A673 (cell line): ENCODE results near the gene MARK2. TPM values are rescaled to one million over a fixed set of nuclear protein-coding genes. Genes with fewer than 3 reads are reported as not detected.

Experiments used
- BruUV-seq: library from RNA; stranded (reverse); fragments of 400-500 nt; replicated peaks from 2 replicates; lab custom pipeline; 2021; lab: Mats Ljungman, UMichigan
- CTCF ChIA-PET: fragments of 300-600 bp; sonication (Branson Sonifier 250); formaldehyde crosslinking; loops from one replicate; lab custom pipeline; 2022; ENCODE audit warnings: antibody characterized with exemption; lab: Charles Lee
- POLR2A ChIA-PET: fragments of 300-600 bp; sonication (Branson Sonifier 250); formaldehyde crosslinking; loops from one replicate; lab custom pipeline; 2022; ENCODE audit warnings: antibody characterized with exemption; ENCODE audit not compliant: low non-redundant PET; lab: Charles Lee
- DNase-seq: peaks from one replicate; pipeline ENCODE4 v3.0.0-alpha.2; 2015; ENCODE audit warnings: low spot score
- H3K27ac ChIP-seq: fragments of 200-600 bp; sonication (generic); 2 replicates; pipeline ENCODE4 v1.5.1; 2016; ENCODE audit warnings: mixed run types, low read depth, mild to moderate bottlenecking, mixed read lengths, antibody characterized with exemption, low read length; ENCODE audit not compliant: poor library complexity, severe bottlenecking
- H3K27me3 ChIP-seq: fragments of 200-600 bp; sonication (generic); replicated peaks from 2 replicates; pipeline ENCODE4 v1.6.1; 2017; ENCODE audit warnings: mixed run types, low read depth, mild to moderate bottlenecking, mixed read lengths, antibody characterized with exemption, low read length; ENCODE audit not compliant: insufficient read depth, poor library complexity
- H3K36me3 ChIP-seq: fragments of 200-600 bp; sonication (generic); 2 replicates; pipeline ENCODE4 v1.6.1; 2016; ENCODE audit warnings: mixed run types, mild to moderate bottlenecking, mixed read lengths, antibody characterized with exemption, low read length; ENCODE audit not compliant: insufficient read depth, poor library complexity, severe bottlenecking
- H3K4me1 ChIP-seq: fragments of 200-600 bp; sonication (generic); 2 replicates; pipeline ENCODE4 v1.6.1; 2017; ENCODE audit warnings: mixed run types, mild to moderate bottlenecking, mixed read lengths, antibody characterized with exemption, low read length; ENCODE audit not compliant: insufficient read depth, poor library complexity, severe bottlenecking
- H3K4me3 ChIP-seq: fragments of 200-600 bp; sonication (generic); 2 replicates; pipeline ENCODE4 v1.5.1; 2016; ENCODE audit warnings: low read depth, mixed run types, mild to moderate bottlenecking, mixed read lengths, low read length; ENCODE audit not compliant: poor library complexity, severe bottlenecking
- H3K9me3 ChIP-seq: fragments of 200-600 bp; sonication (generic); 2 replicates; pipeline ENCODE4 v1.6.1; 2016; ENCODE audit warnings: mixed run types, low read depth, mild to moderate bottlenecking, mixed read lengths, antibody characterized with exemption, low read length; ENCODE audit not compliant: poor library complexity, severe bottlenecking
- EZH2 ChIP-seq: fragments of 200-600 bp; sonication (generic); IDR thresholded peaks from 2 replicates; pipeline ENCODE4 v1.6.1; 2017; ENCODE audit warnings: borderline replicate concordance, low read depth, mild to moderate bottlenecking, mixed read lengths, antibody characterized with exemption, low read length; ENCODE audit not compliant: poor library complexity, severe bottlenecking
- intact Hi-C: fragments of 100-400 bp; cut with micrococcal nuclease; formaldehyde crosslinking; loops from one replicate; pipeline ENCODE4 v1.10.0; 2022; ENCODE audit not compliant: unreplicated experiment
- total RNA-seq: library from RNA; stranded (reverse); gene quantifications from 2 replicates; pipeline ENCODE4 v1.2.3, GENCODE V29; 2021
- TF ChIP-seq, protein P1 (sequence below): fragments of 300-800, 200-600 bp; sonication (generic); conservative IDR thresholded peaks from 2 replicates; pipeline ENCODE4 v1.5.1; 2017; ENCODE audit warnings: low read depth, mild to moderate bottlenecking, antibody characterized with exemption, low read length, moderate library complexity, mixed read lengths

Gene MARK2
- total RNA-seq, 1 experiment from 2014 or later: 61.7 TPM

DNA sequence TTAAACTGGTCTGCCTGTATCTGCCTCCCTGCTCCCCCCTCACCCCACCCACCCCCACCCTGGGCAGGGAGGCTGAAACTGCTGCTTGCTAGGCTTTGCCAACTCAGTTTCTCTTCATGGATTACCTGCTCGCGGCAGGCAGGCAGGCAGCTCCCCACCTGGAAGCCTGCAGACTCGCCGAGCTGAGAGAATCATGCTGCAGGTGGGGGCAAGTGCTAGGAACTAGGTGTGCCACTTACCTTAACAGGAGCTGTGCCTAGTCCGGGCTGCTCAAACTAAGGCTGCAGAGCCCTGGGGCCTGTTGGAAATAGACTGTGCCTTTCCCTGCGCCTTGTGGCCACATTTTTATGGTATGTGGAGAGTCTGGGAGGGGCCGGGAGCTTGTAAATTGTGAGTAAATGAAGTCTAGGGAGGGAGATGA, 30.3 kb downstream of the MARK2 start:
- ChIA-PET CTCF (no interaction called here), POLR2A (no interaction called here)
- Histone ChIP-seq H3K4me3 (no peak overlapping the region), H3K4me1 (peaks cover 39% of the 10 kb centered on the region), H3K9me3 (no peaks in the 10 kb centered on the region), H3K27me3 (no peaks in the 10 kb centered on the region), H3K36me3 (no peaks in the 10 kb centered on the region), H3K27ac (no peak overlapping the region)
- intact Hi-C loops: no loop called here
- no TSS peak for BruUV-seq
- DNase-seq: no peak
- TF ChIP-seq EZH2: no peak
- TF ChIP-seq, protein P1, sequence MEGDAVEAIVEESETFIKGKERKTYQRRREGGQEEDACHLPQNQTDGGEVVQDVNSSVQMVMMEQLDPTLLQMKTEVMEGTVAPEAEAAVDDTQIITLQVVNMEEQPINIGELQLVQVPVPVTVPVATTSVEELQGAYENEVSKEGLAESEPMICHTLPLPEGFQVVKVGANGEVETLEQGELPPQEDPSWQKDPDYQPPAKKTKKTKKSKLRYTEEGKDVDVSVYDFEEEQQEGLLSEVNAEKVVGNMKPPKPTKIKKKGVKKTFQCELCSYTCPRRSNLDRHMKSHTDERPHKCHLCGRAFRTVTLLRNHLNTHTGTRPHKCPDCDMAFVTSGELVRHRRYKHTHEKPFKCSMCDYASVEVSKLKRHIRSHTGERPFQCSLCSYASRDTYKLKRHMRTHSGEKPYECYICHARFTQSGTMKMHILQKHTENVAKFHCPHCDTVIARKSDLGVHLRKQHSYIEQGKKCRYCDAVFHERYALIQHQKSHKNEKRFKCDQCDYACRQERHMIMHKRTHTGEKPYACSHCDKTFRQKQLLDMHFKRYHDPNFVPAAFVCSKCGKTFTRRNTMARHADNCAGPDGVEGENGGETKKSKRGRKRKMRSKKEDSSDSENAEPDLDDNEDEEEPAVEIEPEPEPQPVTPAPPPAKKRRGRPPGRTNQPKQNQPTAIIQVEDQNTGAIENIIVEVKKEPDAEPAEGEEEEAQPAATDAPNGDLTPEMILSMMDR: no peak

DNA sequence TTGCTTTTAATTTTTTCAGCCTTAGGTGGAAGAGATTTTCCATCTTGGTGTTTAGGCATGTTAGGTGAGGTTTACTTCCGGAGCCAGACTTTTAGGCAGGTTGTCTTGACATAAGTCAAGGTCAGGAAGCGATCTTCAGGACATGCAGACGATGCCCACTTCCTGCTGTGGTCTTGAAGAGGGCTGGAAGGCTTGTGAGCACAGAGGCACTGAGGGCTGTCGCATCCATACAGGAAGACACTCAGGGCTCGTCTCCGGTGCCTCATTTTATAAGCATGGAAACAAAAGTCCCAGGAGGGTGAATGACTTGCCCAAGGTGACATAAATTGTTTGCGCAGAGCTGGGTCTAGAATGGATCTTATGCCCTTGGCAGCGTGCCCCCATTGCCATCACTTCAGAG, 30.8 kb downstream of the MARK2 start:
- intact Hi-C loops: no loop called here
- TF ChIP-seq, protein P1: no peak
- no peak for TF ChIP-seq EZH2
- ChIA-PET POLR2A (no interaction called here), CTCF (no interaction called here)
- no peaks in the 10 kb centered on the region for H3K36me3 ChIP-seq
- H3K9me3 ChIP-seq: no peaks in the 10 kb centered on the region
- H3K27ac ChIP-seq: no peak overlapping the region
- no peaks in the 10 kb centered on the region for H3K27me3 ChIP-seq
- H3K4me3 ChIP-seq: no peak overlapping the region
- BruUV-seq: no TSS peak
- peaks cover 39% of the 10 kb centered on the region for H3K4me1 ChIP-seq
- DNase-seq: no peak

GRCh38 chr11:63870351-63871140, 31.6 kb downstream of the MARK2 start:
- Histone ChIP-seq H3K36me3 (no peaks in the 10 kb centered on the region), H3K9me3 (no peaks in the 10 kb centered on the region), H3K4me1 (peaks cover 36% of the 10 kb centered on the region), H3K27ac (peak overlapping the region; percentile 56), H3K4me3 (no peak overlapping the region), H3K27me3 (no peaks in the 10 kb centered on the region)
- CTCF ChIA-PET: no interaction called here
- POLR2A ChIA-PET: no interaction called here
- no peak for TF ChIP-seq EZH2
- TF ChIP-seq, protein P1: no peak
- intact Hi-C loops: no loop called here
- DNase-seq: no peak
- no TSS peak for BruUV-seq
